ENCODE data around the gene ALOX12. TPM values are rescaled to one million over a fixed set of nuclear protein-coding genes. Genes with fewer than 3 reads are reported as not detected.
"Not testable (repeated sequence)": the region's sequence is repeated elsewhere in the genome, so short reads cannot be mapped to it uniquely, and the experiment has no call there.

Gene ALOX12
- total RNA-seq, 4 donors from 2014 or later = not detected

- Histone ChIP-seq H3K27me3 (no peaks in the 10 kb centered on the region), H3K4me3 (no peak overlapping the region), H3K4me1 (no peaks in the 10 kb centered on the region), H3K36me3 (no peaks in the 10 kb centered on the region), H3K27ac (no peak overlapping the region), H3K9me3 (no peaks in the 10 kb centered on the region)
- no peak for DNase-seq
- TF ChIP-seq CTCF (IDR thresholded peaks at IDR 0.05) (no peak), POLR2A (IDR thresholded peaks at IDR 0.05) (no peak)
Measured at GRCh38 chr17:6959700-6960099, 36.1 kb upstream of the ALOX12 start.

GRCh38 chr17:6969323-6969726, 26.5 kb upstream of the ALOX12 start:
- Histone ChIP-seq H3K9me3 (no peaks in the 10 kb centered on the region), H3K27ac (no peak overlapping the region), H3K4me1 (no peaks in the 10 kb centered on the region), H3K27me3 (no peaks in the 10 kb centered on the region), H3K4me3 (no peak overlapping the region), H3K36me3 (no peaks in the 10 kb centered on the region)
- TF ChIP-seq CTCF (IDR thresholded peaks at IDR 0.05) (no peak), POLR2A (IDR thresholded peaks at IDR 0.05) (no peak)
- DNase-seq = no peak

DNA sequence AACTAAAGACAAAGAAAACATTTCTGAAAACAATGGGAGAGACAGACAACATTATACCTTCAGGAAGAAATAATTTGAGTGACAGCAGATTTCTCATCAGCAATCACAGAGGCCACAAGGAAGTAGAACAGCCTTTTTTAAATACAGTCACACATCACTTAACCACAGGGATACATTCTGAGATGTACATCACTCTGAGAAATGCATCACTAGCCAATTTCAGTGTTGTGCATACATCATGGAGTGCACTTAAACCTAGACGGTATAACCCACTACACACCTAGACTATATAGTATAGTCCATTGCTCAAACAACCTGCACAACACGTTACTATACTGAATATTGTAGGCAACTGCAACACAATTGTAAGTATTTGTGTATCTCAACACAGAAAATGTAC, 24.9 kb upstream of the ALOX12 start:
- no peaks in the 10 kb centered on the region for H3K9me3 ChIP-seq

DNA sequence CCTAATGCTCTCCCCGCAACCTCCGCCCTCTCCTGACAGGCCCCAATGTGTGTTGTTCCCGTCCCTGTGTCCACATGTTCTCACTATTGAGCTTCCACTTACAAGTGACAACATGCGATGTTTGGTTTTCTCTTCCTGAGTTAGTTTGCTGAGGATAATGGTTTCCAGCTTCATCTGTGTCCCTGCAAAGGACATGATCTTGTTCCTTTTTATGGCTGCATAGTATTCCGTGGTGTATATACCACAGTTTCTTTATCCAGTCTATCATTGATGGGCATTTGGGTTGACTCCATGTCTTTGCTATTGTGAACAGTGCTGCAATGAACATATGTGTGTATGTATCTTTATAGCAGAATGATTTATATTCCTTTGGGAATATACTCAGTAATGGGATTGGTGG, 16.4 kb upstream of the ALOX12 start:
- not testable (repeated sequence) for H3K4me1 ChIP-seq, H3K4me3 ChIP-seq, H3K9me3 ChIP-seq, H3K36me3 ChIP-seq, H3K27me3 ChIP-seq, DNase-seq, H3K27ac ChIP-seq

More for the DNA sequence above, 24.9 kb upstream of the ALOX12 start:
- H3K4me3 ChIP-seq = no peak overlapping the region
- H3K27me3 ChIP-seq = no peaks in the 10 kb centered on the region
- TF ChIP-seq POLR2A (IDR thresholded peaks at IDR 0.05) (no peak), CTCF (IDR thresholded peaks at IDR 0.05) (no peak)
- no peak overlapping the region for H3K27ac ChIP-seq
- no peaks in the 10 kb centered on the region for H3K36me3 ChIP-seq
- H3K4me1 ChIP-seq = no peaks in the 10 kb centered on the region
- no peak for DNase-seq

DNA sequence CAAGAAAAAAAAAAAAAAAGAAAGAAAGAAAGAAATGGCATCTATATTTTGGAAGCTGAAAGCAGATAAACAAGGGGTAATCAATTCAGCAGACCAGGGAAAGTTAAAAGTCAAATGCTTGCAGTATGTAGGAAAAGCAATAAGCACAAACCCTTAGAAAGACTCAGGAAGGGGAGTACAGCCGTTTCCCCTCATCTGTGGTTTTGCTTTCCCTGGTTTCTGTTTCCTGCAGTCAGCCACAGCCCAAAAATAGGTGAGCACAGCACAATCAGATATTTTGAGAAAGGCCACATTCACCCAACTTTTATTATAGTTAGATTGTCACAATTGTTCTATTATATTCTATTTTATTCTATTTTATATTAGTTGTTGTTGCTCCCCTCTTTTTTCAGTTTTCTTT, 14.4 kb upstream of the ALOX12 start:
- no peaks in the 10 kb centered on the region for H3K4me1 ChIP-seq
- H3K27me3 ChIP-seq = no peaks in the 10 kb centered on the region
- TF ChIP-seq POLR2A (IDR thresholded peaks at IDR 0.05) = no peak
- no peak for TF ChIP-seq CTCF (IDR thresholded peaks at IDR 0.05)
- H3K4me3 ChIP-seq = no peak overlapping the region
- no peak overlapping the region for H3K27ac ChIP-seq
- DNase-seq = no peak
- no peaks in the 10 kb centered on the region for H3K9me3 ChIP-seq
- no peaks in the 10 kb centered on the region for H3K36me3 ChIP-seq

DNA sequence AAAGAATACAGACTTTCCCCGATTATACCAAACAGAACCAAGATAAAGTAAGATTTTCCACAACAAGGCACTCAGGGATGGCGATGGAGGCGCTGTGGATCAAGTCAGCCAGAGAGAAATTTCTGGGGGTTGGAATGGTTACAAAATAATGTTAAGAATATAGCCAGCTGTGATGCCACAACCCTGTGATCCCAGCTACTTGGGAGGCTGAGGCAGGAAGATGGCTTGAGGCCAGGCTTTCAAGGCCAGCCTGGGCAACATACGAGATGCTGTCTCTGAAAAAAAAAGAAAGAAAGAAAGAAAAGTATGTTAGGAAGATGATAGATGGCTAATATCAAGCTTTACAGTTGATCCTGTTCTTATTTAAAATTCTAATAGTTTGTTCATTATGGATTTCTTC, 10.6 kb upstream of the ALOX12 start:
- Histone ChIP-seq H3K4me3 (no peak overlapping the region), H3K27me3 (no peaks in the 10 kb centered on the region), H3K27ac (no peak overlapping the region), H3K36me3 (no peaks in the 10 kb centered on the region), H3K4me1 (no peaks in the 10 kb centered on the region), H3K9me3 (no peaks in the 10 kb centered on the region)
- no peak for TF ChIP-seq POLR2A (IDR thresholded peaks at IDR 0.05)
- no peak for TF ChIP-seq CTCF (IDR thresholded peaks at IDR 0.05)
- DNase-seq = no peak
